ENCODE data around the gene FBXW8.

DNA sequence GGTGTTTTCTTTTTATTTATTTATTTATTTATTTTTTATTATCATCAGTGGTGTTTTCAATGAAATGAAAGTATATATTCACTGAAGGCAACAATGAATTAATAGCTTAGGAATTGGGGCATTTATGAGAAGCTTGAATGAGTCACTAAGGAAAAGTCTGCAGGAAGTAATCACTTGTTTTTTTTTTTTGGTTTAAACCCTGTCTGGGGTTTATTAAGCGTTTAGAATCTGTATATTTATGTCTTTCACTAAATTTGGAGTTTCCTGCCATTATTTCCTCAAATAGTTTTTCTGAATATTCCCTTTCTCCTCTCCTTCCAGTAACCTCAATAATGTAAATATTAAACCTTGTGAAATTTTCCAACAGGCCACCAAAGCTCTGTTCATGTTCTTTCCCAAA lies 103.0 kb downstream of the FBXW8 start:
- no peak for TF ChIP-seq RARB (CRISPR knock-in tag; IDR thresholded peaks at IDR 0.05)
- TF ChIP-seq ZFP3 (CRISPR knock-in tag; IDR thresholded peaks at IDR 0.05), result no peak
- TF ChIP-seq BACH2 (CRISPR knock-in tag; IDR thresholded peaks at IDR 0.05; ENCODE audit: borderline replicate concordance), result no peak
- no peak for TF ChIP-seq TCF4 (CRISPR knock-in tag; IDR thresholded peaks at IDR 0.05; ENCODE audit: borderline replicate concordance)
- TF ChIP-seq, protein P1, sequence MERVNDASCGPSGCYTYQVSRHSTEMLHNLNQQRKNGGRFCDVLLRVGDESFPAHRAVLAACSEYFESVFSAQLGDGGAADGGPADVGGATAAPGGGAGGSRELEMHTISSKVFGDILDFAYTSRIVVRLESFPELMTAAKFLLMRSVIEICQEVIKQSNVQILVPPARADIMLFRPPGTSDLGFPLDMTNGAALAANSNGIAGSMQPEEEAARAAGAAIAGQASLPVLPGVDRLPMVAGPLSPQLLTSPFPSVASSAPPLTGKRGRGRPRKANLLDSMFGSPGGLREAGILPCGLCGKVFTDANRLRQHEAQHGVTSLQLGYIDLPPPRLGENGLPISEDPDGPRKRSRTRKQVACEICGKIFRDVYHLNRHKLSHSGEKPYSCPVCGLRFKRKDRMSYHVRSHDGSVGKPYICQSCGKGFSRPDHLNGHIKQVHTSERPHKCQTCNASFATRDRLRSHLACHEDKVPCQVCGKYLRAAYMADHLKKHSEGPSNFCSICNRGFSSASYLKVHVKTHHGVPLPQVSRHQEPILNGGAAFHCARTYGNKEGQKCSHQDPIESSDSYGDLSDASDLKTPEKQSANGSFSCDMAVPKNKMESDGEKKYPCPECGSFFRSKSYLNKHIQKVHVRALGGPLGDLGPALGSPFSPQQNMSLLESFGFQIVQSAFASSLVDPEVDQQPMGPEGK (CRISPR knock-in tag; IDR thresholded peaks at IDR 0.05; ENCODE audit: borderline replicate concordance), result no peak
- TF ChIP-seq ARNTL (CRISPR knock-in tag; IDR thresholded peaks at IDR 0.05; ENCODE audit: borderline replicate concordance, low read depth), result no peak
- TF ChIP-seq ZFP30 (CRISPR knock-in tag; IDR thresholded peaks at IDR 0.05), result no peak
- TF ChIP-seq GLIS3 (CRISPR knock-in tag; IDR thresholded peaks at IDR 0.05), result no peak
- no peak for TF ChIP-seq ISL1 (CRISPR knock-in tag; IDR thresholded peaks at IDR 0.05)
- TF ChIP-seq, protein P2, sequence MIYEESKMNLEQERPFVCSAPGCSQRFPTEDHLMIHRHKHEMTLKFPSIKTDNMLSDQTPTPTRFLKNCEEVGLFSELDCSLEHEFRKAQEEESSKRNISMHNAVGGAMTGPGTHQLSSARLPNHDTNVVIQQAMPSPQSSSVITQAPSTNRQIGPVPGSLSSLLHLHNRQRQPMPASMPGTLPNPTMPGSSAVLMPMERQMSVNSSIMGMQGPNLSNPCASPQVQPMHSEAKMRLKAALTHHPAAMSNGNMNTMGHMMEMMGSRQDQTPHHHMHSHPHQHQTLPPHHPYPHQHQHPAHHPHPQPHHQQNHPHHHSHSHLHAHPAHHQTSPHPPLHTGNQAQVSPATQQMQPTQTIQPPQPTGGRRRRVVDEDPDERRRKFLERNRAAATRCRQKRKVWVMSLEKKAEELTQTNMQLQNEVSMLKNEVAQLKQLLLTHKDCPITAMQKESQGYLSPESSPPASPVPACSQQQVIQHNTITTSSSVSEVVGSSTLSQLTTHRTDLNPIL (CRISPR knock-in tag; IDR thresholded peaks at IDR 0.05; ENCODE audit: low read depth), result no peak
- no peak for TF ChIP-seq TOX (CRISPR knock-in tag; IDR thresholded peaks at IDR 0.05; ENCODE audit: borderline replicate concordance)
- TF ChIP-seq ZNF8 (CRISPR knock-in tag; IDR thresholded peaks at IDR 0.05), result no peak
